NOMO-1 (cell line): Measurements from ENCODE around the gene ABCB4.

Source experiments
- DNase-seq, 2 experiments: peaks; one replicate each; lab custom pipeline; 2025; ENCODE audit not compliant: unreplicated experiment in 2 of 2; lab: John Stamatoyannopoulos, UW

The ABCB4 gene

GRCh38 chr7:87359366-87359765, 116.1 kb downstream of the ABCB4 start:
- DNase-seq, result no peak

DNA sequence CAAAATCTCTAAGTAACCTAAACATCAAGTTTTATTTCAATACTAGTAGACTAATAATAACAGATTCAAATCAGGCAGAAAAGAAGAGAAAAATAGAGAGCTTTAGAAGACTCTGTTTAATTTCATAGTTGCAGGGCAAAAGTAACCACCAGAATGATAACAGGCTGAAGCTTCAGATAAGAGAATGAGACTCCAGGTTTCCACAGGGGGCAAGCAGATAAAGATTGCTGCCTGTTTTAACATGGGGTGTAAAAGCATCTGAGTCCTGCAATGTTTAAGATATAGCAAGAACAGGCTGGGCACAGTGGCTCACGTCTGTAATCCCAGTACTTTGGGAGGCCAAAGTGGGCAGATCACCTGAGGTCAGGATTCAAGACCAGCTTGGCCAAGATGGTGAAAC, 119.0 kb downstream of the ABCB4 start:
- no peak for DNase-seq

GRCh38 chr7:87354749-87355148, 120.7 kb downstream of the ABCB4 start:
- DNase-seq, result peak in 1 of 2 experiments; percentile 9
